Tibial nerve (tissue), 4 donors: ENCODE data around the gene ZNF26. TPM values are rescaled to one million over a fixed set of nuclear protein-coding genes. Genes with fewer than 3 reads are reported as not detected.
A peak's percentile ranks its signal among the peaks of the same experiment; 100 is the strongest.
"Not testable (repeated sequence)": the region's sequence is repeated elsewhere in the genome, so short reads cannot be mapped to it uniquely, and the experiment has no call there.

Experiments used
- DNase-seq, 2 donors: peaks; one replicate each; pipeline ENCODE4 v3.0.0-alpha.2; 2019; ENCODE audit warnings: low spot score in 2 of 2
- H3K27ac ChIP-seq, 4 donors: fragments of 200-600 bp; sonication (generic) in 3 of 4; one replicate each; pipeline ENCODE4 v1.5.1; 2017 to 2019; ENCODE audit warnings: mild to moderate bottlenecking in 1 of 4
- H3K27me3 ChIP-seq, 2 donors: fragments of 200-600 bp; sonication (generic) in 1 of 2; one replicate each; pipeline versions ENCODE4 v1.5.1 to v1.6.0; 2017 to 2019
- H3K36me3 ChIP-seq, 3 donors: fragments of 200-600 bp; sonication (generic); one replicate each; pipeline ENCODE4 v1.5.1; 2018 to 2019
- H3K4me1 ChIP-seq, 4 donors: fragments of 200-600 bp; sonication (generic) in 3 of 4; one replicate each; pipeline ENCODE4 v1.5.1; 2017 to 2019
- H3K4me3 ChIP-seq, 4 donors: fragments of 200-600 bp; sonication (generic) in 3 of 4; one replicate each; pipeline ENCODE4 v1.5.1; 2017 to 2019; ENCODE audit warnings: mild to moderate bottlenecking in 1 of 4, moderate library complexity in 1 of 4
- H3K9me3 ChIP-seq, 4 donors: fragments of 200-600 bp; sonication (generic) in 3 of 4; one replicate each; pipeline ENCODE4 v1.5.1; 2017 to 2019
- CTCF ChIP-seq, 5 experiments: fragments of 200-600 bp in 3 of 5; fragments of 450-650 bp in 2 of 5; sonication (generic) in 3 of 5; IDR thresholded peaks; one replicate each; pipeline ENCODE4 v1.5.1; 2016 to 2019; ENCODE audit warnings: antibody characterized with exemption in 5 of 5, mild to moderate bottlenecking in 3 of 5, moderate library complexity in 2 of 5
- EP300 ChIP-seq, 2 donors: sonication (generic); formaldehyde crosslinking; IDR thresholded peaks; one replicate each; pipeline ENCODE4 v1.6.1; 2017; ENCODE audit warnings: antibody characterized with exemption in 2 of 2, mild to moderate bottlenecking in 1 of 2
- POLR2A ChIP-seq, 2 donors: fragments of 450-650 bp; IDR thresholded peaks; one replicate each; pipeline ENCODE4 v1.6.1; 2017; ENCODE audit warnings: antibody characterized with exemption in 2 of 2, mild to moderate bottlenecking in 2 of 2, moderate library complexity in 2 of 2
- WGBS, 2 donors: methylation state at CpG; one replicate each; pipeline ENCODE4 v1.1.5; 2018; 5-methylcytosine and 5-hydroxymethylcytosine counted together
- total RNA-seq, 4 donors: library from RNA; depleted of rRNA; stranded (reverse); fragments of >200 nt; gene quantifications; one replicate each; pipeline ENCODE4 v1.1.0, GENCODE V29; 2016

The ZNF26 gene
- total RNA-seq, 4 donors from 2014 or later, result 15.5 to 30.8 (median 21.2) TPM

GRCh38 chr12:132967736-132968135 is 18.4 kb upstream of the ZNF26 start:
- 96 to 99% methylated on average over 20 to 21 of the region's 21 CpGs for WGBS, 2 donors
- Histone ChIP-seq H3K4me1 (no peaks in the 10 kb centered on the region), H3K4me3 (no peak overlapping the region), H3K27ac (no peak overlapping the region), H3K27me3 (no peaks in the 10 kb centered on the region), H3K9me3 (peaks cover 0 to 100% (median 9%) of the 10 kb centered on the region in 4 donors), H3K36me3 (peaks cover 0 to 60% (median 0%) of the 10 kb centered on the region in 3 donors)
- no peak for DNase-seq
- TF ChIP-seq EP300 (IDR thresholded peaks at IDR 0.05) (no peak), POLR2A (IDR thresholded peaks at IDR 0.05) (no peak), CTCF (IDR thresholded peaks at IDR 0.05) (no peak)

- no peak overlapping the region for H3K4me3 ChIP-seq
- peaks cover 0 to 94% (median 14%) of the 10 kb centered on the region in 4 donors for H3K9me3 ChIP-seq
- WGBS, 2 donors, result 70 to 74% methylated on average over 1 of the region's 1 CpG
- no peaks in the 10 kb centered on the region for H3K27me3 ChIP-seq
- no peak overlapping the region for H3K27ac ChIP-seq
- peaks cover 0 to 14% (median 0%) of the 10 kb centered on the region in 3 donors for H3K36me3 ChIP-seq
- DNase-seq, result no peak
- TF ChIP-seq POLR2A (IDR thresholded peaks at IDR 0.05) (no peak), EP300 (IDR thresholded peaks at IDR 0.05) (no peak), CTCF (IDR thresholded peaks at IDR 0.05) (no peak)
- H3K4me1 ChIP-seq, result no peaks in the 10 kb centered on the region
Measured at GRCh38 chr12:132972374-132972773, 13.8 kb upstream of the ZNF26 start.

- not testable (repeated sequence) for H3K4me1 ChIP-seq, H3K27ac ChIP-seq, H3K27me3 ChIP-seq, H3K4me3 ChIP-seq, DNase-seq, H3K36me3 ChIP-seq
- H3K9me3 ChIP-seq, result peaks cover 0 to 83% (median 18%) of the 10 kb centered on the region in 4 donors
- 34 to 42% methylated on average over 13 of the region's 13 CpGs for WGBS, 2 donors
Measured at GRCh38 chr12:132976870-132977269, 9.3 kb upstream of the ZNF26 start.

- peak overlapping the region; percentile 69 to 94 (median 84) for H3K4me3 ChIP-seq
- no peak for DNase-seq
- WGBS, 2 donors, result 2 to 7% methylated on average over 9 to 11 of the region's 11 CpGs
- H3K4me1 ChIP-seq, result peaks cover 0 to 14% (median 4%) of the 10 kb centered on the region in 4 donors
- H3K9me3 ChIP-seq, result peaks cover 0 to 55% (median 13%) of the 10 kb centered on the region in 4 donors
- H3K27ac ChIP-seq, result peak overlapping the region in 3 of 4 donors; percentile 86 to 93 (median 88)
- TF ChIP-seq EP300 (IDR thresholded peaks at IDR 0.05) (no peak), CTCF (IDR thresholded peaks at IDR 0.05) (no peak), POLR2A (IDR thresholded peaks at IDR 0.05) (no peak)
- H3K27me3 ChIP-seq, result no peaks in the 10 kb centered on the region
- H3K36me3 ChIP-seq, result peaks cover 0 to 46% (median 0%) of the 10 kb centered on the region in 3 donors
Measured at GRCh38 chr12:132986885-132987225, 688 bp downstream of the ZNF26 start.

- Histone ChIP-seq H3K4me1 (no peaks in the 10 kb centered on the region), H3K27ac (no peak overlapping the region), H3K9me3 (peaks cover 3 to 100% (median 47%) of the 10 kb centered on the region in 4 donors), H3K4me3 (no peak overlapping the region), H3K27me3 (no peaks in the 10 kb centered on the region), H3K36me3 (peaks cover 0 to 97% (median 19%) of the 10 kb centered on the region in 3 donors)
- no peak for DNase-seq
- no peak for TF ChIP-seq EP300 (IDR thresholded peaks at IDR 0.05)
- no peak for TF ChIP-seq POLR2A (IDR thresholded peaks at IDR 0.05)
- TF ChIP-seq CTCF (IDR thresholded peaks at IDR 0.05), result no peak
- WGBS, 2 donors, result 0 to 47% methylated on average over 1 of the region's 1 CpG
Measured at GRCh38 chr12:132998741-132999140, 12.6 kb downstream of the ZNF26 start.
